ENCODE measurements around the gene CFAP90.

The CFAP90 gene

DNA sequence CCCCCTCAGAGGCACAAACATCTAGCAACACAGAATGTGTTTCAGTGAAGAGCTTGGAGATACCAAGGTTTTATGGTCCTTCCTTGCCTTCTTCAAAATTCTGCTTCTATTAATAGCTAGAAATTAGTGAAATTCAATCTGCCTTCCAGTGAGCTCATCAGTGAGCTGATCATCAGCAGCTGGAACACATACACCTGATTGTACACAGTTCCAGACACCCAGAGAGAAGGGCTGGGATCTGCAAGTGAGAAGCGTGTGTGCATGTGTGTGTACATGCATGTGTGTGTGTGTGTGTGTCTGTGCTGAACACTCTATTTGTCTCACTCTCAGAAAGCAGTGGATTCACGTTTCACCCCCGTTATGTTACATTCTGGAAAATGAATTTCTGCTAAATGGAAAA lies 28.5 kb downstream of the CFAP90 start:
- DNase-seq (ENCODE audit: low read depth) = no peak

DNA sequence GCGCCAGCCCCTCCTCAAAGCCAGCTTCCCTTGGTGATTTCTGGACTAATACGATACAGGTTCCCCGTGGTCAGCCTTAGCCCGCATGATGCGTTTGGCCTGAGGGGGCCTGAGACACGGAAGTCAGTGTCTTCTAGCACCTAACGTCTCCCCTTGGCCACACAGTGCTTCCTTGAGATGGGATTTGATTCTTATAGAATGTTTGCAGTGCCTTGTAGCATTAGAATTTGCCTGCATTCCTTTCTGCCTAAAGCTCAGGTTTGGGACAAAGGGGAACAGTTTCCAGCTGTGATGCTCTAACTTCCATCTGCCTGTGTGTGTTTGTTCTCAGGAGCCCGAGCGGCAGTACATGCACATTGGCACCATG lies 34.4 kb downstream of the CFAP90 start:
- no peak for DNase-seq (ENCODE audit: low read depth)

DNA sequence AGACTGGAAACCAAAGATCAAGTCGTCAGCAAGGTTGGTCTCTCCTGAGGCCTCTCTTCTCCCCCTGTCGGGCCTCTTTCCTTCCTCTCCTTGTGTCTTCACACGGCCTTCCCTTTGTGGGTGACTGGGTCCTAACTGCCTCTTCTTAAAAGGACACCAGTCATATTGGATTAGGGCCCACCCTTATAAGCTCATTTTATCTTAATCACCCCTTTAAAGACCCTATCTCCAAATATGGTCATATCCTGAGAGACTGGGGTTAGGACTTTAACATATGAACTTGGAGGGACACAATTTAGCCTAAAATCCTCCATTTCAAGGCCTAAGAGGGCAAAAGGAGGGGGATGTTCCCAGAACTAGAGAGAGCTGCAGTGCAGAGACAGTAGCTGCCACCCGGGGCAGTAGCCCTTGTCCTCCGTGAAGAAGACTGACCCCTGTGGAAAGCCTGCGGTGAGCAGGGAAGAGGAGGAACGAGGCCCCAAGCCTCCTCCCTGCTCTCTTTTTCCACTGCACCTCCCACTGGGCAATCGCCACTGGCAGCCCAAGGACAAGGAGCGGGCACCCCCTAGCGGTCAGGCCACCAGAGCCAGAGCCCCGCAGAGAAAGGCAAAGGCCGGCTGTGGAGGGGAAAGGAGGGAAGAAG lies 34.9 kb downstream of the CFAP90 start:
- DNase-seq (ENCODE audit: low read depth) = peak; percentile 28

DNA sequence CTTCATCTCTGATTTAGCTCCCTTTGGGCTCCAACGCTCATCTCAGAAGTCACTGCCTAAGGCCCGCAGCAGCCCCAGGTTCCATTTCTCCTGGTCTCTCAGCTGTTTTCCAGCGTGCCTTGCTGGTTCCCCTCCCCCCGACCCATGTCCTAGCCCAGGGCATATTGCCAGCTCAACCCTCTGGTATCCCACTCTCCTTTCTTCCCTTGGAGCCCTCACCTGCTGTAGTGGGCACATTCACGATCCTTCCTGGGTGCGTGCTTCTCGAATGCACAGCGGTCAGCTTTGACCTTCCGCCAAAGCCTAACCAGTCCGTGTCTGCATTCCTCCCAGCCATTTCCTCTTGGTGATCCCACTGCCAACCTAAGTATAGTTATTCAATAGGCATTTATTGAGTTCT lies 36.1 kb downstream of the CFAP90 start:
- no peak for DNase-seq (ENCODE audit: low read depth)

DNA sequence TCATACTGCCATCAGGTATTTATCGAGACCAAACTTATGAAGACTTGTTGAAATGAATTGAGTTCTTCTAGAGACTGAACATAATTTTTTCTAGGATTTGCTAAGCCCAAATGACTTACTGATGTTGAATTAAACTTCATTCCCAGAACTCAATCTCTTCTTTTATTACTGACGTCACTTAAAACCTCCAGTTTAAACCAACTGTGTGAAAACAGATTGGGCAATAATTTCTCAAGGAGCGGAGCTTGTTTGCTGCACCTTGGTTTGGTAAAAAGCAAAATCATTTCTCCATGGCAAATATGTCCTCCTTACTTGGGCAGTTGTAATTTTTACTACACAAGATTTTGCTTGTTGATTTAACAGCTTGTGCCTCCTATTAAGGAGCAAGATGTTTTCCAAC lies 37.4 kb downstream of the CFAP90 start:
- no peak for DNase-seq (ENCODE audit: low read depth)

DNA sequence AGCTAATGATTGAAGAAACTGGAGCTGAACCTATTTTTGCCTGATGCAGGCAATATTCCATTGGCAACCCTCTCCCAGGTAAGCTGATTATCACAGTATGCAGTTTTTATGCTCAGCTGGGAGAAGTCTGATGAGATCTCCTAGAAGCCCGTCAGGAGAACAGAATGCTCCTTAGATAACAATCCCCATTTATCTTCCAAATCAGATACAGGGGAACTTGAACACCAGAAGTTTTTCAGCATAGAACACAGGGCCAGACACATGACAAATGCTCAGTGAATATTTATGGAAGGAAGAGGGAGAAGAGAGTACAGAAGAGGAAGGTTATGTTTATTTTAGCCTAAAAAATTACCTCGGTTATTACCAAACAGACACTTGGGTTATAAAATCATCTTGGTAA lies 37.9 kb downstream of the CFAP90 start:
- no peak for DNase-seq (ENCODE audit: low read depth)

DNA sequence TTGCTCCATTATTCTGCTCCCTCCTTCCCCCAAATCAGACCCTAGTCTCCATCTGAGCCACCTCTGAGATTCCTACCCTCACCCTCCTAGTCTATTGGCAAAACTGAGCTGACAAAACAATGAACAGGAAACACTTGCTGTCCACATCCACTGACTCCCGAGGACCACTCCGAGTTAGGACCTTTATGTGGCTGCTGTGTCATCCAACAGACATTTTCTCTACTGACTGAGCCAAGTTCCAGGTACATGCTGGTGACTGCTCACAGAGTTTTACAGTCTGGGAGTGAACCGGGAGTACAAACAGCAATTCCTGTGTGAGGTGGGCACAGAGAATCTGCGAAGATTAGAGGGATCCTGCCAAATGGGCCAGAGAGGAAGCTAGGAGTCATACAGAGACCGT lies 39.2 kb downstream of the CFAP90 start:
- no peak for DNase-seq (ENCODE audit: low read depth)

DNA sequence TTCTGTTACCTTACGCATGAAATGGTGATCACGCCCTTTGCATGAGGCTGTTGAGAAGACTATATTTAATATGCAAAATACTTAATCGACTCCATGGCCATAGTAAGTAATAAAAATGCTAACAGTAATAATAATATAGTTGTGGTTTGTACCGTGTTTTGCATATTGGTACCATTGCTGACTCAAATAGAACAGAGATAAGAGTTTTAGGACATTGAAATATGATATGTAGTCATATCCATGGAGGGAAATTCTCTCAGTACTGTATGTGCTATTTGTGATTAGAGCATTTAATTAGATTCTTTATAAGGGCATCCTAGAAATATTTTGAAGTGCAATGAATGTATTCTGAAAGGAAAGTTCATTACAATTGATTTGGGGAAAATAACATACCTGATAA lies 41.9 kb downstream of the CFAP90 start:
- DNase-seq (ENCODE audit: low read depth) = no peak

DNA sequence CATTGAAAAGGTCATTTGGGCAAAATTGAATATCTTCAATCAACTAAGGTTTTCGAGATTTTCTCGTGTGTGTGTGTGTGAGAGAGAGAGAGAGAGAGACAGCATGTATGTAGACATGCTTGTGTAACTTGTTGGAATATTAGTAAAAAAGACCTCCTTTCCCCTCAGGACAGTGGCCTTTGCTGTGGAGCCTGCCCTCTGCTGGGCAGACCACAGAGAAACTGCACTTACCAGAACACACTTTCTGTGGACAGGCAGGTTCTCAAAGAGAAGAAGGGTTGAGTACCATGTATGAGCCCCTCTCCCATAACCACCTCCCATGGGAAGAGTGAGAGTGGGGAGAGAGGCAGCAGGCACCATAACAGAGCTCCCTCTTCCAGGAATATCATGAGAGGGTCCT lies 45.6 kb downstream of the CFAP90 start:
- DNase-seq (ENCODE audit: low read depth) = no peak

DNA sequence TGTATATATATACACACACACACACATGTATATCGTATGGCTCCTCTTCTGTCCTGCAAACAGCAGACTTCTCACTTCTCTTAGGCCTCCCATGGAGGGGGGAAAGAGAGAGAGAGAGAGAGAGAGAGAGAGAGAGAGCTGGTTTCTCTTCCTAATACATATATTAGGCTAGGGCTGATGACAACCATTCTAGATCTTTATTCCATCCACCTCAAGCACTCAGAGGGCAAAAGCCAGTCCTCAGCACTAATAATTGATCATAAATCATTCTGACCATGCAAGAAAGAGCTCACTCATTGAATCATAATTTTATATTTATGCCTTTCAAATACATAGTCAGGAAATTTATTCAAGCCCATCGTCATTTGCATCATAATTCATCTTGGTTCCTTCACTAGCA lies 47.0 kb downstream of the CFAP90 start:
- DNase-seq (ENCODE audit: low read depth) = no peak

DNA sequence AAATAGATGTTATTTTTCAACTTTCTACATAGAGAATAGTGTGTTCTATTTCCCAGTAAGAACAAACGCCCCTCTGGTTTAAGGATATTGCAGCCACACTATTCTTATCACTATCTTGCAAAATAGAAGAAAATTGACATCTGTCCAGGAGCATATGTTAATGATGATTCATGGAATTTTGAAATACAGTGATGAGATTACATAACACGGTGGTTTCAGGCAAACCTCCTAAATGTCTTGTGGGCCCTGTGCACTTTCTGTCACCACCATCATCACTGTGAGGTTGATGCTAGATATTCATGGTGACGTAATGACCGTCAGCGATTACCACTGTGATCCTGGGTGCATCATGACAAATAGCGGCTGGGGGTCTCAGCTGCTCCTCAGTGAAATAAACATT lies 48.1 kb downstream of the CFAP90 start:
- DNase-seq (ENCODE audit: low read depth) = no peak

DNA sequence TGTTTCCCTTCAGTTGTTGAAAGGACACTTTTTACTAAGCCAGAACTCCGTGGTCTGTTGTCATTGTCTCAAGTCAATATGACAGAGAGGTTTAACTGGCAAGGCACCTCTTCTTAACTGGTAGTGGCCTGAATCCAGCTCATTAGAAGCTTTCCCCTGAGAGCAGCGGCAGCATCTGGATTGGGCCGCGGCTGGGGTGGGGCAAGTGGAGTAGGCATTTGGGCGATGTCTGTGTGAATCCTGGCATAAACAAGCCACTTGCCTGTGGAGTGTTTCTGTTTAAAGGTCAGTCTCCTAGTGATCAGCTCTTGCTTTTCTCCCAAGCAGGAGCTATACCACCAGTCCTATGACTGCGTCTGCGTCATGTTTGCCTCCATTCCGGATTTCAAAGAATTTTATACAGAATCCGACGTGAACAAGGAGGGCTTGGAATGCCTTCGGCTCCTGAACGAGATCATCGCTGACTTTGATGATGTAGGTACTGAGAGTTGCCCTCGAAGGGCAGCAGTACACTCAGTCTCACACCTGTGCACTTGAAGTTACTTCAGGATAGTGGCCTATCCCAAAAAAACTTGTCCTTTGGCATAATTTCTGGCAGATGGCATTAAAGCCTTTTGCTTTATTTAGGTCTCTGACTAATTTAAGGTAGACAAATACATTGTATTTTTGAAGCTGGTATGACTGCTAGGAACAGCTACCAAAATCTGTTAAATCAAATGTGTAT lies 48.9 kb downstream of the CFAP90 start:
- DNase-seq (ENCODE audit: low read depth) = no peak

DNA sequence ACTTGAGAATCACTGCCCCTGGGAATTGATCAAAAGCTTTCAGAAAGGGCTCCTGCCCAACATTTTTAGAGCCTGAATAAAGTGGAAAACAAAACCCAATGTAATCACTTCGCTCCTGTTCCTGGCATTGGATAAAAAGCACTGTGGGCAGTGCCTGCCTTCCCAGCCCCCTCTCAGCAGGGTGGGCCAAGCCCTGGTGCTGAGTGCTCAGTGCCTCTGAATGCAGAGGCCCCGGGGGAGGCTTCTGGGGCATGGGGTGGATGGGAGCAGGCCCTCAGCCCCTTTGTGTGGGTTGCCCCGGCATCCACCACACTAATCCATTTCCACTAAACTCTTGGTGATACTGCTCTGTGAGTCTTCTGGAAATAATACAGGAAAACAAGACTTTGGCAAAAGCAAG lies 55.6 kb downstream of the CFAP90 start:
- DNase-seq (ENCODE audit: low read depth) = no peak

DNA sequence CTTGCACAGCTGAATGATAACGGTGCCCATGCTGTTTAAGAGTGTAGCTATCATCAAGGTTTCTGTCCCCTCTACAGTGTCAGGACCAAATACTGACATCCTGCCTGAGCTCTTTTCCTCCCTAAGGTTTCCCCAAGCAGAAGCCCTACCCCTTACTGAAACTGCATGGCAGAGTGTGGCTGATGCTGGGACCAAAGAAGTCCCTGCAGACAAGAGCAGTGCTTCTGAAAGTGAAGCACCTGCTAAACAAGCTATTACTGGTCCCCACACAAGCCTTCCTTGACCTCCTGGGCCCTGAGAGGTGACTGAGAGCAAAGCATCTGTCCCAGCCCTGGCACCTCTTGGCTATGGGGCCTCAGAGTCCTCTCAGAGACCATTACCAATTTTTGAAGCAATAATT lies 56.1 kb downstream of the CFAP90 start:
- no peak for DNase-seq (ENCODE audit: low read depth)

DNA sequence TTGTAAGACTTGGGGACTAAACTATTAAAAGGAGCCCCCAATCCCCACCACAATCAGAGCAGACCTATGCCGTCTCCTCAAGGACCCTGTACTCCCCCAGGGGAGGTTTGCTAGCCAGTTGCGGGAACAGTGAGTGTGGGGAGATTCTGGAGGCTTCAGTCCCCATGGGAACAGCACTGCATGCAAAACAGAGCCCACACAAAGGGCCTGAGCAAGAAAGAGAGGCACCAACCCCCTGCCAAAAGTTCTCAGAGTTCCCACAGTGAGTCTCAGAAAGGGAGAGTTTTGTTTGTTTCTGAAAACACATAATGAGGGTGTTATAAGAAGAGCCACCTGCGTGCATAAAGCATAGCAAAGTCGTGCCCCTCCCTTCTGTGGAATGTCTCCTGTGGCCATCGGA lies 56.6 kb downstream of the CFAP90 start:
- DNase-seq (ENCODE audit: low read depth) = no peak

DNA sequence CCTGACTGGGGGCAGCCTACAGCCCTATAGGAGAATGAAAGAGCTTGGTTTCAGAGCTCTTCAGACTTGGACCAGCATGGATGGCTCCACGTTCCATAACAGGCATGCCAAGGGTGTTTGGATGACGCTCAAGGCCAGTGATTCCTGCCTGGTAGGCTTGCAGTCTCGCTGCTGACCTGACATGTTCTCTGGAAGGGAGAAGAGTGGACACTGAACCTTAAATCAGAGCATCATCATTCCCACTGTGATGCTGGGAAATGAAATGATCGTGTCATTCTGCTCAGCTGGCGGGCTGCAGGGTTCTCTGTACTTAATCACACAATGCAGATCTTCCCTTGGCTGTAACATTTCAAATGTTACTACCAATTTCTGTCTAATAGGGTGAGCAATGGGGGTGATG lies 57.0 kb downstream of the CFAP90 start:
- DNase-seq (ENCODE audit: low read depth) = no peak

DNA sequence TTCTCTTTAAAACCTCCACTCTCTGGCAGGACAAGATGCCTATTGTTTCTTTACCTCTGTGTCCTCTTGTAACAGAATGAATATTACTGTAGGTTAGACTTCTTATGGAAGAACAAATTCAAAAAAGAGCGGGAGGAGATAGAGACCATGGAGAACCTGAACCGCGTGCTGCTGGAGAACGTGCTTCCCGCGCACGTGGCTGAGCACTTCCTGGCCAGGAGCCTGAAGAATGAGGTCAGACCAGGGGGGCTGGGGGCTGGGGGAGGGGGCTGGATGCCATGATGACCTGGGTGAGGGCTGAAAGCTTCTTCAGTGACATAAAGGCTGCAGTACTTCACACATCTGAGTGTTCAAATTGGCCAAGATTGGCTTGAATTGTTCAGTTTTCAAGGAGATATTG lies 61.4 kb downstream of the CFAP90 start:
- DNase-seq (ENCODE audit: low read depth) = no peak

DNA sequence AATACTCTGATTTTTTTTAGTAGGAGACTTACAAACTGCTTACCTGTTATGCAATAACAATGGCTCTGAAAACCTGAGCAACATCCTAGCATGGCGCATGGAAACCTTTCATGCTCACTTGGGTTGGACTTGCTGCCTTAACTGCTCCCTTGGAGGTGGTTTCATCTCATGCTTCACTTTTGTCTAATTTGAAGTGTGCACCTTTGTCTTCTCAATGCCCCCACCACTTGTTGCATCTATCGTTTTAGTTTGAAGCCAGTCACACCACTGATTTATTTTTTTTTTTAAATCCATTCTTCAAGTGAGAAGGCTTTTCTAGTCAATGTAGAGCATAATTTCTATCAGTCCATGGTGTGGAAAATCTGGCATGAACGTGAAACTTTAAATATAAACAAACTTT lies 63.2 kb downstream of the CFAP90 start:
- DNase-seq (ENCODE audit: low read depth) = no peak

DNA sequence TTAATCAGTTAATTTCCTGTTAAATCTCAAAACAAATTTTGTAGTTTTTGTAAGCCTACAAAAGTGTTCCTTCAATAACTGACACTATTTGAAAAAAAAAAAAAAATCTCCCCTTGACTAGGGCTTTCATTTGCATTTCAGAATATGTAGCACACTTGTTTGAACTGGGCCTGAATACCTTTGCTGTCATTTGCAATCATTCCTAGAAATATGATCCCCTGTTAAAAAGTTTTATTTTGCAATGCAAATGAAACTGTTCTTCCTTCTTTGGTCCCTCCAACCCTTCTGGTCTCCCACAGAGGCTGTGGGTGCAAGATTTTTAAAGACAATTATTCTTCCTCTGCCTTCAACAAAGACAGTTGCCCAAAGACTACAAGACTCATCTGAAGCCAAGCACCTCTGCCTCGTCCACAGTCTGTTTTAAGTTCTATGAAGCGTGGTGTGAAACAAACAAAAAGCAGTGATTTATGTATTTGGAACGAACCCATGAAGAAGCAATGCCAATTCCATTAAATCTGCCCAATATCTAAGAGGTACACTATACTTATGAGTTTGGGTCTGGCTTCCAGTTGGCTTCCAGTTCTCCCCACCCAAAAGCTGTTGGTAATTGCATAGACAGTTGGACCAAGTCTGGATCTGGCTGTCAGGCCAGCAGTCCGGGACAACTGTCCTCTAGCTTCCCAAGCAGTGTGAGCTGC lies 66.1 kb downstream of the CFAP90 start:
- no peak for DNase-seq (ENCODE audit: low read depth)

DNA sequence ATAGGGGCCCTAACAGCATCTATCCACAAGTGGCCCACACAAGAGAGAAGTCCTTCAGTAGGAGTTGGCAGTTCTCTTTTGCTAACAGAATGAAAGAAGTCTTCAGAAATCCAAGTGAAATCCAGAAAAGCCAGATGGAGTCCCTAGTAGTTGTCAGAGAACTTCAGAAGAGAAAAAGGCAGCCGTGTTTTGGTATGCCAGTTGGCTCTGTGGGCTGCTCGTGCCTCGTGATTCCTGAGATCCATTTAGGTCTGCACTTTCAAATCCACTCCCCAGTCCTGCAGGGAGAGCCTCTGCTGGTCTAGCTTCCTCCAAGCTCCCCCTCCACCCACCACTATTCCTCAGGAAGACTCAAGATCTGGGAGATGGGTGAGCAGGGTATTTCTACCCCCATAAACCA lies 69.0 kb downstream of the CFAP90 start:
- no peak for DNase-seq (ENCODE audit: low read depth)
